SK-N-MC (cell line): ENCODE measurements around the gene ZNF829.

ENCODE experiments used
- EZH2 ChIP-seq: fragments of 200-600 bp; sonication (generic); IDR thresholded peaks from one replicate; pipeline ENCODE4 v1.6.1; 2017; ENCODE audit warnings: antibody characterized with exemption
- POLR2AphosphoS5 ChIP-seq: IDR thresholded peaks from 2 replicates; pipeline ENCODE4 v1.6.1; 2012; ENCODE audit warnings: mild to moderate bottlenecking, low read depth, low read length, borderline replicate concordance

- TF ChIP-seq POLR2AphosphoS5 (no peak), EZH2 (no peak)
Measured at GRCh38 chr19:36963280-36963679, 47.2 kb upstream of the ZNF829 start.
